AG10803 (cell line): Measurements from ENCODE around the gene INTS2.
"Not testable (repeated sequence)": the region's sequence is repeated elsewhere in the genome, so short reads cannot be mapped to it uniquely, and the experiment has no call there.

ENCODE experiments used
- DNase-seq: peaks from one replicate; pipeline ENCODE4 v3.0.0; 2010; ENCODE audit warnings: low read depth
- H3K4me3 ChIP-seq: 2 replicates; pipeline ENCODE4 v1.5.1; 2011; ENCODE audit warnings: mild to moderate bottlenecking, low read length, control low read depth
- TF ChIP-seq, protein P1 (sequence below): conservative IDR thresholded peaks from 2 replicates; pipeline ENCODE4 v1.5.1; 2011; ENCODE audit warnings: mild to moderate bottlenecking, low read length, control low read depth, inconsistent platforms

Gene INTS2

DNA sequence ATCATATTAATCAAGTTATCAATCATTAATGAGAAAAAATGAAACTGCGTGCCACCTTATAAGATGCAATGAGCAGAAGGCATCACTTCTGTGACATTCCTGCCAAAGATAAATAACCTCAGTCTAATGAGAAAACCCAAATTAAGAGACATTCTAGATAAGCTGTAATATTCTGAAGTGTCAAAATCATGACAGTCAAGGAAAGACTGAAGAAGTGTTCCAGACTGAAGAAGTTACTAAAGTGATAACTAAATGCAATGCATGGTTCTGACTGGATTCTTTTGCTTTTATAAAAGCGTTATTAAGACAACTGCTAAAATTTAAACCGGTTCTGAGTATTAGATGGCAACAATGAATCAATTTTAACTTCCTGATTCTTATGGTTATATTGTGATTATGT lies 95.3 kb downstream of the INTS2 start:
- no peak for DNase-seq
- TF ChIP-seq, protein P1, sequence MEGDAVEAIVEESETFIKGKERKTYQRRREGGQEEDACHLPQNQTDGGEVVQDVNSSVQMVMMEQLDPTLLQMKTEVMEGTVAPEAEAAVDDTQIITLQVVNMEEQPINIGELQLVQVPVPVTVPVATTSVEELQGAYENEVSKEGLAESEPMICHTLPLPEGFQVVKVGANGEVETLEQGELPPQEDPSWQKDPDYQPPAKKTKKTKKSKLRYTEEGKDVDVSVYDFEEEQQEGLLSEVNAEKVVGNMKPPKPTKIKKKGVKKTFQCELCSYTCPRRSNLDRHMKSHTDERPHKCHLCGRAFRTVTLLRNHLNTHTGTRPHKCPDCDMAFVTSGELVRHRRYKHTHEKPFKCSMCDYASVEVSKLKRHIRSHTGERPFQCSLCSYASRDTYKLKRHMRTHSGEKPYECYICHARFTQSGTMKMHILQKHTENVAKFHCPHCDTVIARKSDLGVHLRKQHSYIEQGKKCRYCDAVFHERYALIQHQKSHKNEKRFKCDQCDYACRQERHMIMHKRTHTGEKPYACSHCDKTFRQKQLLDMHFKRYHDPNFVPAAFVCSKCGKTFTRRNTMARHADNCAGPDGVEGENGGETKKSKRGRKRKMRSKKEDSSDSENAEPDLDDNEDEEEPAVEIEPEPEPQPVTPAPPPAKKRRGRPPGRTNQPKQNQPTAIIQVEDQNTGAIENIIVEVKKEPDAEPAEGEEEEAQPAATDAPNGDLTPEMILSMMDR = no peak
- no peak overlapping the region for H3K4me3 ChIP-seq

DNA sequence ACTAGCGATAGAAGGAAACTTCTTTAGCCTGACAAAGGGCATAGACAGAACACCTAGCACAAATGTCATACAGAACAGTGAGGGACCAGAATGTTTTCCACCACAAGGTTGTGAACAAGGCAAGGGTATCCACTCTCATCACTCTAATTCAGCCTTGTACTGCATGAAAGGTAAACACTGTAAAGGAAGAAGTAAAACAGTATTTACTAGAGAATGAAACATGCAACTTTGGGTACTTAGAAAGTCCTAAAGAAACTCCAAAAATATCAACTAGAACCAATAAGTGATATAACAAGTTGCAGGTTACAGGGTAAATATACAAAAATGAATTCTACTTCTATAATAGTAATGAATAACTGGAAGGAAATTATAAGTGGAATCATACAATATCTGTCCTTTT lies 96.7 kb downstream of the INTS2 start:
- no peak overlapping the region for H3K4me3 ChIP-seq
- DNase-seq = no peak
- TF ChIP-seq, protein P1 = no peak

DNA sequence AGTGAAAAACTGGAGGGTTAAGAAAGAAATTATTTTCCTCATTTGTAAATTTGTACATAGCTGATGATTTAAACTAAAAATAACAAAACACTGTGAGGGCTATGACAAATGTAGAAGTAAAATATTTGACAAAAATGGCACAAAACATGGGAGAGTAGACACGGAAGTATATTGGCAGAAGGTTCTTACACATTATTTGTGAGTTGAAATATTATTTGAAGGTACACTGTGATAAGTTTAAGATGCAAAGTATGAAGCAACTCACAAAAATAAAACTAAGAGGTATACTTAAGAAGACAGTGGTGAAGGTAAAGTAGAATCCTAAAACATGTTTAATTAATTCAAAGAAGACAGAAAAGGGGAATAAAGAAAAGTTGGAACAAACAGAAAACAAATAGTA lies 99.1 kb downstream of the INTS2 start:
- TF ChIP-seq, protein P1 = no peak
- H3K4me3 ChIP-seq = no peak overlapping the region
- DNase-seq = no peak

GRCh38 chr17:61827649-61828395 lies 100.0 kb downstream of the INTS2 start:
- H3K4me3 ChIP-seq = no peak overlapping the region
- DNase-seq = no peak
- TF ChIP-seq, protein P1 = no peak

DNA sequence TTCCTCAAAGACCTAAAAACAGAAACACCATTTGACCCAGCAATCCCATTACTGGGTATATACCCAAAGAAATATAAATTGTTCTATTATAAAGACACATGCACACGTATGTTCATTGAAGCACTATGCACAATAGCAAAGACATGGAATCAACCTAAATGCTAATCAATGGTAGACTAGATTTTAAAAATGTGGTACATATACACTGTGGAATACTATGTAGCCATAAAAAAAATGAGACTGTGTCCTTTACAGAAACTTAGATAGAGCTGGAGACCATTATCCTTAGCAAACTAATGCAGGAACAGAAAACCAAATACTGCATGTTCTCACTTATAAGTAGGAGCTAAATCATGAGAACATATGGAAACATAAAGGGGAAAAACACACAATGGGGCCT lies 100.9 kb downstream of the INTS2 start:
- not testable (repeated sequence) for DNase-seq, H3K4me3 ChIP-seq

GRCh38 chr17:61826198-61826597 lies 101.6 kb downstream of the INTS2 start:
- not testable (repeated sequence) for H3K4me3 ChIP-seq, DNase-seq

DNA sequence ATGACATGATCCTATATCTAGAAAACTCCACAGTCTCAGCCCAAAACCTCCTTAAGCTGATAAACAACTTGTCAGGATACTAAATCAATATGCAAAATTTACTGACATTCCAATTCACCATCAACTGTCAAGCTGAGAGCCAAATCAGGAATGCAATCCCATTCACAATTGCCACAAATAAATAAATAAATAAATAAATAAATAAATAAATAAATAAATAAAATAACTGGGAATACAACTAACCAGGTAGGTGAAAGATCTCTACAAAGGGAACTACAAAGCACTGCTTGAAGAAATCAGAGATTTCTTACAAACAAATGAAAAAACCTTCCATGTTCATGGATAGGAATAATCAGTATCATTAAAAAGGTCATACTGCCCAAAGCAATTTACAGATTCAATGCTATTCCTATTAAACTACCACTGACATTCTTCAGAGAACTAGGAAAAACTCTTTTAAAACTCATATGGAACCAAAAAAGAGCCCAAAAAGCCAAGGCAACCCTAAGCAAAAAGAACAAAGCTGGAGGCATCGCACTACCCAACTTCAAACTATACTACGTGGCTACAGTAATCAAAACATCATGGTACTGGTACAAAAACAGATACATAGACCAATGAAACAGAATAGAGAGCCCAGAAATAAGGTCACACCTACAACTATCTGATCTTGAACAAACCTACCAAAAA lies 102.2 kb downstream of the INTS2 start:
- no peak overlapping the region for H3K4me3 ChIP-seq
- DNase-seq = no peak
- TF ChIP-seq, protein P1 = no peak
